ENCODE results near the gene ARHGAP23. TPM values are rescaled to one million over a fixed set of nuclear protein-coding genes. Genes with fewer than 3 reads are reported as not detected.
"Not testable (repeated sequence)": the region's sequence is repeated elsewhere in the genome, so short reads cannot be mapped to it uniquely, and the experiment has no call there.

The ARHGAP23 gene
- total RNA-seq, 1 donor from 2014 or later: 63.4 TPM

GRCh38 chr17:38460716-38461630, 32.7 kb downstream of the ARHGAP23 start:
- DNase-seq (ENCODE audit: low spot score): no peak

- no peak for DNase-seq (ENCODE audit: low spot score)
These were observed 33.4 kb downstream of the ARHGAP23 start for GRCh38 chr17:38461683-38462082.

- no peak for DNase-seq (ENCODE audit: low spot score)
These were observed 35.2 kb downstream of the ARHGAP23 start for GRCh38 chr17:38463451-38463858.

- no peak for DNase-seq (ENCODE audit: low spot score)
These were observed 36.0 kb downstream of the ARHGAP23 start for GRCh38 chr17:38464251-38464722.

- peak; percentile 94 for DNase-seq (ENCODE audit: low spot score)
These were observed 36.6 kb downstream of the ARHGAP23 start for GRCh38 chr17:38464723-38465390.

GRCh38 chr17:38465391-38466345, 37.4 kb downstream of the ARHGAP23 start:
- no peak for DNase-seq (ENCODE audit: low spot score)

- no peak for DNase-seq (ENCODE audit: low spot score)
These were observed 38.4 kb downstream of the ARHGAP23 start for GRCh38 chr17:38466346-38467315.

GRCh38 chr17:38467491-38467890, 39.2 kb downstream of the ARHGAP23 start:
- DNase-seq (ENCODE audit: low spot score): no peak

- DNase-seq (ENCODE audit: low spot score): no peak
These were observed 41.6 kb downstream of the ARHGAP23 start for GRCh38 chr17:38469875-38470274.

GRCh38 chr17:38471253-38471652, 43.0 kb downstream of the ARHGAP23 start:
- not testable (repeated sequence) for DNase-seq (ENCODE audit: low spot score)

- DNase-seq (ENCODE audit: low spot score): not testable (repeated sequence)
These were observed 46.4 kb downstream of the ARHGAP23 start for GRCh38 chr17:38474666-38475065.

GRCh38 chr17:38476549-38476948, 48.3 kb downstream of the ARHGAP23 start:
- DNase-seq (ENCODE audit: low spot score): no peak

GRCh38 chr17:38477417-38477816, 49.2 kb downstream of the ARHGAP23 start:
- DNase-seq (ENCODE audit: low spot score): not testable (repeated sequence)

GRCh38 chr17:38477951-38478350, 49.7 kb downstream of the ARHGAP23 start:
- DNase-seq (ENCODE audit: low spot score): not testable (repeated sequence)

- not testable (repeated sequence) for DNase-seq (ENCODE audit: low spot score)
These were observed 50.4 kb downstream of the ARHGAP23 start for GRCh38 chr17:38478667-38479066.

- not testable (repeated sequence) for DNase-seq (ENCODE audit: low spot score)
These were observed 53.9 kb downstream of the ARHGAP23 start for GRCh38 chr17:38482039-38482699.

GRCh38 chr17:38482700-38483043, 54.4 kb downstream of the ARHGAP23 start:
- not testable (repeated sequence) for DNase-seq (ENCODE audit: low spot score)

- DNase-seq (ENCODE audit: low spot score): not testable (repeated sequence)
These were observed 56.2 kb downstream of the ARHGAP23 start for GRCh38 chr17:38484242-38485145.
